Thymus (tissue), 11 donors: ENCODE results near the gene HOXA3. TPM values are rescaled to one million over a fixed set of nuclear protein-coding genes. Genes with fewer than 3 reads are reported as not detected.

ENCODE experiments used
- DNase-seq, 9 donors: peaks; one replicate each; pipeline ENCODE4 v3.0.0-alpha.2; 2013; ENCODE audit warnings: low spot score in 9 of 9, low read depth in 6 of 9, missing footprints in 1 of 9
- H3K27ac ChIP-seq, 2 donors: one replicate each; pipeline ENCODE4 v1.5.1; 2013; ENCODE audit warnings: control low read depth in 1 of 2, low read depth in 1 of 2, low read length in 1 of 2, mild to moderate bottlenecking in 1 of 2, moderate library complexity in 1 of 2
- H3K27me3 ChIP-seq, 2 donors: one replicate each; pipeline ENCODE4 v1.5.1; 2013; ENCODE audit warnings: low read length in 1 of 2; ENCODE audit not compliant: control insufficient read depth in 2 of 2, insufficient read depth in 1 of 2
- H3K36me3 ChIP-seq, 2 donors: one replicate each; pipeline ENCODE4 v1.5.1; 2013; ENCODE audit warnings: low read length in 1 of 2, mild to moderate bottlenecking in 1 of 2, moderate library complexity in 1 of 2; ENCODE audit not compliant: control insufficient read depth in 2 of 2, insufficient read depth in 2 of 2
- H3K4me1 ChIP-seq, 2 donors: one replicate each; pipeline ENCODE4 v1.5.1; 2013; ENCODE audit warnings: low read length in 2 of 2; ENCODE audit not compliant: control insufficient read depth in 2 of 2, insufficient read depth in 2 of 2
- H3K4me3 ChIP-seq, 2 donors: one replicate each; pipeline ENCODE4 v1.5.1; 2013; ENCODE audit warnings: low read length in 2 of 2, control low read depth in 1 of 2, mild to moderate bottlenecking in 1 of 2
- H3K9me3 ChIP-seq, 2 donors: one replicate each; pipeline ENCODE4 v1.5.1; 2013; ENCODE audit warnings: low read length in 1 of 2, mild to moderate bottlenecking in 1 of 2; ENCODE audit not compliant: control insufficient read depth in 2 of 2, insufficient read depth in 1 of 2
- WGBS: extraction: QIAGEN DNeasy Blood & Tissue Kit; methylation state at CpG from one replicate; pipeline ENCODE4 v1.1.7; 2013; 5-methylcytosine and 5-hydroxymethylcytosine counted together
- polyA plus RNA-seq: library from polyadenylated mRNA; stranded (reverse); fragments of 200-250 nt; gene quantifications from one replicate; pipeline ENCODE4 v1.2.3, GENCODE V29; 2013
- total RNA-seq: library from RNA; stranded (reverse); fragments of 120-200 nt; gene quantifications from one replicate; pipeline ENCODE4 v1.2.4, GENCODE V29; 2013
- donor health status: healthy.

The HOXA3 gene
- total and polyA plus RNA-seq, 2 donors: 0.80 to 5.5 TPM

DNA sequence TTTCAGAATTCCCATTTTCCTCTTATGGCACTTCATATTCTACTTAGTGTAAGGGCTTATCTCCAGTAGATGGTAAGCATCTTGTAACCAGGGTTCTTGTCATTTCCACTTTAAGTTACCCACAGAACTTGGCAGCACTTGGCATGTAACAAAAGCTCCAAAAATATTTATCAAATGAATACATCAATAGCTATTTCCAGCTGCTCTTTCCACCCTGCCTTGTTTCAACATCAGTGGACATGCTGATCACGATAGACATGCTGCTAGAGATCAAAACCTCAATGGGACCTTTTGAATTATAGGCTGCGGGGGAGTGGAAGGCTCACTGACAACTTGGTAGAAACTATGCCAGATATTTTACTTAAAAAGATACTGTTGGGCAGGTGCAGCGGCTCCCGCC, 89.4 kb downstream of the HOXA3 start:
- no peaks in the 10 kb centered on the region for H3K27me3 ChIP-seq
- H3K36me3 ChIP-seq: no peaks in the 10 kb centered on the region
- H3K4me1 ChIP-seq: no peaks in the 10 kb centered on the region
- no peaks in the 10 kb centered on the region for H3K9me3 ChIP-seq
- 95% methylated on average over 4 of the region's 4 CpGs for WGBS
- H3K27ac ChIP-seq: no peak overlapping the region
- no peak overlapping the region for H3K4me3 ChIP-seq
- DNase-seq: no peak

Other genes with a start within 250 kb of the HOXA3 start
- gene HOXA1, start 56.6 kb downstream of the HOXA3 start, total RNA-seq: 0.28 TPM
- gene HOXA1, start 56.6 kb downstream of the HOXA3 start, polyA plus RNA-seq: 0.71 TPM
- 1.5 TPM for gene HOXA2, start 49.9 kb downstream of the HOXA3 start, total RNA-seq
- 3.9 TPM for gene HOXA2, start 49.9 kb downstream of the HOXA3 start, polyA plus RNA-seq
- gene HOXA4, start 21.8 kb downstream of the HOXA3 start, total RNA-seq: 0.42 TPM
- 3.0 TPM for gene HOXA4, start 21.8 kb downstream of the HOXA3 start, polyA plus RNA-seq
- 0.24 TPM for gene HOXA5, start 8.9 kb downstream of the HOXA3 start, total RNA-seq
- 0.43 TPM for gene HOXA5, start 8.9 kb downstream of the HOXA3 start, polyA plus RNA-seq
- 0.33 TPM for gene HOXA6, start 4.8 kb downstream of the HOXA3 start, total RNA-seq
- gene HOXA6, start 4.8 kb downstream of the HOXA3 start, polyA plus RNA-seq: 0.09 TPM
- 0.57 TPM for gene HOXA7, start 4.1 kb upstream of the HOXA3 start, total RNA-seq
- gene HOXA7, start 4.1 kb upstream of the HOXA3 start, polyA plus RNA-seq: 0.41 TPM
- gene HOXA9, start 13.0 kb upstream of the HOXA3 start, total RNA-seq: 1.5 TPM
- 4.9 TPM for gene HOXA9, start 13.0 kb upstream of the HOXA3 start, polyA plus RNA-seq
- 1.1 TPM for gene HOXA10, start 21.7 kb upstream of the HOXA3 start, total RNA-seq
- gene HOXA10, start 21.7 kb upstream of the HOXA3 start, polyA plus RNA-seq: 3.5 TPM
- gene HOXA11, start 32.6 kb upstream of the HOXA3 start, total RNA-seq: not detected
- gene HOXA11, start 32.6 kb upstream of the HOXA3 start, polyA plus RNA-seq: under 0.01 TPM
- gene HOXA13, start 47.5 kb upstream of the HOXA3 start, total RNA-seq: not detected
- gene HOXA13, start 47.5 kb upstream of the HOXA3 start, polyA plus RNA-seq: 0.02 TPM
- gene EVX1, start 90.2 kb upstream of the HOXA3 start, total RNA-seq: not detected
- gene EVX1, start 90.2 kb upstream of the HOXA3 start, polyA plus RNA-seq: 0.05 TPM